HPDE6-E6E7 (cell line): Measurements from ENCODE around the gene B3GALT6.

Experiments
- DNase-seq: peaks from one replicate; pipeline ENCODE4 v3.0.0; 2011; ENCODE audit warnings: missing footprints; ENCODE audit errors: extremely low spot score

Gene B3GALT6

DNA sequence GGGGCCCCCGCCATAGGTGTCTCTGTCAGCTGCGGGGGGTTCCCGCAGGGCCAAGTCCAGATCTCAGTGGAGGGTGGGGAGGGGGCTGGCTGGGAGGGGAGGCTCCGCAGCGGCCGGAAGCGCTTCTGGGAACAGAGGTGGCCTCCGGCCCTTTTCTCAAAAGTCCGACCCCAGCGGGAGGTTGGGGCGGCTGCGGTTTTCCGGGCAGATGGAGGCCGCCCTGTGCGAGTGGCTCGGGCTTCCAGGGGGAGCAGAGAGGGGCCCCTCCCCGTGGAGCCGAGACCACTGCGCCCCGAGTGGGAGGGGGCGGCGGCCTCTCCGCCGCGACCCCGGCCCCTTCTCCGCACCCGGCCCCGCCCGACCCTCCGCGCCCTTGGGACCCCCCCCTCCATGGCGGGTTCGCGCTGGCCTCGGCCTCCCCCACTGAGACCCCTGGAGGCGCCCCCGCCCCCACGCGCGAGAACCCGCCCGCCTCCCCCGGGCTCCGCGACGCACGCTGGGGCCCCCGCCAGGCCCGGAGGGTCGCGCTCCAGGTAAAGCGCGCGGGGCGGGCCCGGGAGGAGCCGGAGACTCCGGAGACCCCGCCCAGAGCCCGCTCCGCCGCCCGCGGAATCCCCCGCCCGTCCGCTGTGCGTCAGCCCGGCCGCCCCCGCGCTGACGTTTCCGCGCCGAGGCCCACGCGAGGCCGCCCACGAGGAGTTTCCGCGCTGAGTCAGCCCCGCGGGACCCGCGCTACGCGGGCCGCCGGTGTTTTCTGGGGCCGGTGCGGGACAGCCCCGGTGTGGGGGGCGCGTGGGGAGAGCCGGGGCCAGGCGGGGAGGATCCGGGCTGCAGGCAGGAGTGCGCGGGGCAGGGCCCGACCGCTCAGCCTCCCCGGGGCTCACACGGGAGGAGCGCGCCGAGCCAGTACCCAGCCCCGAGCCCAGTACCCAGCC lies 30.9 kb upstream of the B3GALT6 start:
- no peak for DNase-seq

DNA sequence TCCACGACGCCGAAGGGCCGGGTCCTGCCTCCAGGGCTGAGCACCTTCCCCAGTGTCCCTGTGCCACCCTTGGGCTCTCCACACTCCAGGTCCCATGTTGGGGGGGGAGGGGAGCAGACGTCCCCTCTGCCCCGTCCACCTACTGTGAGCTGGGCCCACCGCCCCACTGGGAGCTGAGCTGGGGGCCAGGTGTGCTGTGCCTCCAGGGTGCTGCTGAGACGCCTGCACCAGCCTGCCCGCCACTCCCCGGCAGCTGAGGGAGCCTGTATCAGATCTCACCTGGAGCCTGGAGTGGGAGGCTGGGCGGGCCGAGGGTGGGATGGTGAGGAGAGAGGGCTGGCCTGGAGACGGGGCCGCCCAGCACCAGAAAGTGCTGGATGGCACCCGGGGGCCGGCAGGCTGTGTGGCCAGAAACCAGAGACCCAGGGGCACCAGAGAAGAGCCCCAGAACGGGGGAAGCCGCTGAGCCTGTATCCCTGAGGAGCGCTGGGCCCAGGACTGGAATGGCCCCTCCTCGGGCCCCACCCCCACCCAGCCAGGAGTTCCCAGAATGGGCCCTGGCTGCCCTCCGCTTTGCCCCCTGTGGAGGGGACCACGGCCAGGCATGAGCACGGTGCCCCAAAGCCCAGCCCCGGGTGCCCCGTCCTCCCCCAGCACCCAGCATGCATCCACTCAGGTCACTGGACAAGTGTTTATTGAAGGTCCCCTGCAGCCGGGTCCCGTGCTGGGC lies 29.0 kb upstream of the B3GALT6 start:
- DNase-seq = no peak

DNA sequence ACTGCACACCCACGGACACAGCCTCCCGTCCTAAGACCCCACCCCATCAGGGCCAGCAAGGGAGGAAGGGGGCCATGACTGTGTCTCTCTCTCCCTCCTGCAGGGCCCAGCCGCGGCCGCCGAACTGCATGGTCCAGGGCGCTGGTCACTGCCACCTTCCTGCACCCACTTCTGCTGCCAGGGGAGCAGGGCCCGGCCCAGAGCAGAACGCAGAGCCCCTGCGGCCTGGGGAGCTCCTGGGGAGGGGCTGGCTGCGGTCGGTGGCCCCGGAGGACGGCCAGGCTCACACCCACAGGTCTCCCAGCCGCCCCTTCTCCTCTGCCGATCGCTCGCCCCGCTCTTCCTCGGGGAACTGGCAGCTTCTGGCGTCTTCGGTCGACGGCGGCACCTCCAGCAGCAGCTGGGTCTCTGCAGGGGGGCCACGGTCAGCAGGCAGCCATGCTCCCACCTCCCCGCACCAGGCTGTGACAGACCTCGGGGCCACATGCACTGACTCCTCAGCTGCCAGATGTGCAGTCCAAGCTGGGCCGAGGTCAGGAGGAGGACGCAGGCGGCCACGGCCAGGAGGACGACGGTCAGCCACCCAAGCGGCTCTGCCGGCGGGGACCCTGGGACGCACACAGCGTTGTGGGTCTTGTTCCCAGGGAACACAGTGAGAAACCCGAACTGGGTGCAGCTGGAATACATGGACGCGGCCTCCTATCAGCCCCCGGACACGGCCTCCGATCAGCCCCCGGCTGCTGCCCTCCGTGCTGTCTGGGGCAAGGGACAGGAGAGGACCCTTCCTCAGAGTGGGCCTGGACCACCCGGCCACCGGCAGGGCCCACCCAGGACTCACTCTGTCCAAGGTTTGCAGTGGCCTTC lies 28.2 kb upstream of the B3GALT6 start:
- no peak for DNase-seq

DNA sequence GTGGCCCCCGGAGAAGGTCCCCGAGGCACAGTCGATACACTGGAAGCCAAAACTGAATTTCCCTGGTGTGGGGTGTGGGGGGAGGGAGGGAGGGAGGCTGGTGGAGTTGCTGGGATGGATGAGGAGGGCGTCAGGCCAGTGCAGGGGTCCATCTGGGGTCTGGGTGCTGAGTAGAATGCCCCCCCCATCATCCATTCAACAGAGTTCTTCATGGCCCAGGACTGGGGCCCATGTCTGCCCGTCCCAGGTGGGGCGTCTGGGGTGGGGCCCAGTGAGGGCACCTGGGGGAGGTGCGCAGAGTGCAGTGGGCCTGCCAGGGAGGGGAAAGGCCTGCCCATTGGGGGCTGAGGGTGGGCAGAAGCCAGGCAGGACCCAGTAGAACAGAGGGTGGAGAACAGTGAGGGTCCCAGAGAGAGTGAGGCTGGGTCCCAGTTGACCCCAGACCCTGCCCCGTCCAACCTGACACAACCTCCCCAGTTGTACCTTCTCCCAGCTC lies 27.6 kb upstream of the B3GALT6 start:
- DNase-seq = no peak

DNA sequence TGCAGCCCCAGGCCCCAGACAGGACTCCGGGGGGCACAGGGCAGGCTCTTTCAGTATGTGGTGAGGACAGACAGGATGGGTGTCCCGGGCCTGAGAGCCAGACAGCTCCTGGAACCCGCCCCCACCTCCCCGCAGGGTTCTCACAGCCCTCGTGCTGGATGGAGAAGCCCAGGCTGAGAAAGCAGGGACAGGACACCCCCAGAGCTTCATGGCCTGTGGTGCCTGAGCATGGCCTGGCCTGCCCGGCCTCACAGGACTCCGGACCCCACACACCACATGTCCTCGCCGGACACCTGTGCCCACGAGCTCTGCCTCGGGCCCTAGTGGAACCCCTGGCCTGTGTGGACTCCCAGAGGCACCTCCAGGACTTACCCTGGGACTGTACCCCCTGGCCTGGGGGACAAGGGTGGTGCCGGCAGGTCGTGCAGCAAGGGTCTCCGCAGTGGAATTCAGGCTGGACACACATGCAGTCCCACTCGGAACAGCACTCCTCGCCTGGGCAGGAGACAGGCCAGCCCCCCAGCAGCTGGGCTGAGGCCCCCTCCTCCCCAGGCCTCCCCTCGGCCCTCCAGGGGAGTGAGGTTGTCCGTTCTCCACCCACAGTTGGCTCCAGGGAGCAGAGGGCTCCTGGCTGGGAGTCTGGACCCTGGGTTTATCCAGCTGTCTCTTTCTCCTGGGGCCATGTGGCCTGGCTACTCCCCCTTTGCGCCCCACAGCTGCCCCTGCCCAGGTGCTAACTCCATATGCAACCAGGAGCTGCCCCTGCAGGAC lies 26.9 kb upstream of the B3GALT6 start:
- no peak for DNase-seq

DNA sequence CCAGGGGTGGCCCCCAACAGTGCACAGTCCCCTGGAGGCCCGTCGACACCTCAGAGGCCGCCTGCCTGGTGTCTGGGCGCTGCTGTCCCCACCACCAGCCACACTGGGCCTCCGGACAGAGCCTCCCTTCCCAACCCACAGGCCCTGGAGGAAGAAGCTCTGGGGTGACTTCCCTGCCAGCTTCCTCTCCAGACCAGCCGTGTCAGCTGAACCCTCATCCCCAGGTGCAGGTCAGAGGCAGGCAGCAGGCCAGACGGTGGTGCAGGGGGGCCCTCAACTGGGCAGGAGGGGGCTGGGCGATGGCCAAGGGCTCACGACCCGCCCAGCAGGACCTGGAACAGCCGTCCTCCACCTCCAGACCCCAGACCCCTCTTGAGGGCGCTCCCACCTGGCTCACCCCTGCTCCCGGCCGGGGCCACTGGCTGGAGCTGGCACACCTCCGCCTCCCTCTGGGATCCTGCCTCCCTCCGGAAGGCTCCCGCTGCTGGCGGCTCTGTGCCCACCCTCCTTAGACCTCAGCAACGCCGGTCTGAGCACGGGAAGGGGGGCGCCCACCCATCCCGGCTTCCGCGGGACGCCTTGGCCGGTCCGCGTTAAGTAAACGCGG lies 26.2 kb upstream of the B3GALT6 start:
- no peak for DNase-seq

DNA sequence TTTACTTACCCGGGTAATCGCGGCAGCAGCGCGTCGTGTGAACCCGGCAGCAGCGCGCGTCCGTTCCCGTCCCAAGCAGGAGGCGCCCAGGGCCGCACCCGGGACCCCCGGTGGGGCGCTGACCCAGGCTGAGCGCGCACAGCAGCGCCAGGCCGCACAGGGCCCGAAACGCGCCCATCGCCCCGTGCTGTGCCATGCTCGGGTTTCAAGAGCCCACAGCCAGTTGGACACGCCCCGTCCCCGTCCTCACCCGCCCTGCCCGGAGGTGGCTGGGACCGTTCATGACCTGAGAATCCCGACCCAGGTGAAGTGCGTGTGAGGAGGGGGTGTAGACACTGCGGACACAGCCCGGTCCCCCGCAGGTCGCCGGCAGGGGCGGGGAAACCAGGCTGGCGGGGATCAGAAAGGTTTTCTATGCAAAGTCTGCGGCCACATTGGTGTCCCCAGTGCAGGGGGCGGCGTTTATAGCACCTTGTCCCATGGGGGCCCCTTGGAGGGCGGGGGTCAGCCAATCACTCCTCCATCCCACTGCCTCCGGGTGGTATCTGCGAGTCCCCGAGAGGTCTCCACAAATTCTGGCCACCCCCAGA lies 25.6 kb upstream of the B3GALT6 start, which contains the start of gene TNFRSF18:
Gene TNFRSF18 (minus strand): TSS at position 217 of the 590 bp plus-strand sequence. CDS start 21 bp downstream, at position 196.
- no peak for DNase-seq

DNA sequence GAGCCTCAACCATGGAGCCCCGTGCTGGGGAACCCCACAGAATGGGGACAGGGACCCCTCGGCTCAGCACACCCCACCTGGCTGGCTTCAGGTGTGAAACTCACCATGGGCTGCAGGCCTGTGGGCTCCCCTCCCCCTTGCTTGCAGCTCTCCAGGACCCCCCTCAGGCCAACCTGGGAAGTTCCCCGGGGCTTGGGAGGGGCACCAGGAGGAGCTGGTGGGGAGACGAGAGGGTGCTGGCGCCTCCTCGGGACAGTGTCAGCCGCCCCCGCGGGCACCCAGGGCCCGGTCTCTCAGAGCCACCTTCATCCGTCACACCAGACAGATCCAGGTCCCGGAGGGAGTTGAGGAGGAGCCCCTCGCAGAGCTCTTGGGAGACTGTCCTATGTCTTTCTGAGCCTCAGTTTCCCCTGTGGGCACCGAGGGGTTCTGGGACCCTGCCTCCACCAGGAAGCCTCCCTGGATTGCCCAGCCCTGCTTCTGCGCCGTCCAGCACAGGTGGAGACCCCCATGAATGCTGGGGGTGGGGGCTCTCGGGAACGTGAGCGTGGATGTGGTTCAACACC lies 25.0 kb upstream of the B3GALT6 start:
- no peak for DNase-seq

DNA sequence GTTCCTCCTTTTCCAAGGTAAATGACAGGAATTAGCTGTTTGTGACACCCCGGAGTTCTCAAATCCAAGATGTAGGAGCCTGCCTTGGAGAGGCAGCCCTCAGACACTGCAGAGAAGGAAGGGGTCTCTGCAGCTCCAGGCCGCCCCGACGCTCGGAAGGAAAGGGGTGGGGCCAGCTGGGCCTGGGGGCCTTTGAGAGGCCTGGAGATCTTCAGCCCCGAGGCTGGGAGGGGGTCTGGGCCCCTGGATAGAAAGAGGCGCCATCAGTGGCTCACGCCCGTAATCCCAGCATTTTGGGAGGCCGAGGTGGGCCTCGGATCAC lies 24.5 kb upstream of the B3GALT6 start:
- no peak for DNase-seq

DNA sequence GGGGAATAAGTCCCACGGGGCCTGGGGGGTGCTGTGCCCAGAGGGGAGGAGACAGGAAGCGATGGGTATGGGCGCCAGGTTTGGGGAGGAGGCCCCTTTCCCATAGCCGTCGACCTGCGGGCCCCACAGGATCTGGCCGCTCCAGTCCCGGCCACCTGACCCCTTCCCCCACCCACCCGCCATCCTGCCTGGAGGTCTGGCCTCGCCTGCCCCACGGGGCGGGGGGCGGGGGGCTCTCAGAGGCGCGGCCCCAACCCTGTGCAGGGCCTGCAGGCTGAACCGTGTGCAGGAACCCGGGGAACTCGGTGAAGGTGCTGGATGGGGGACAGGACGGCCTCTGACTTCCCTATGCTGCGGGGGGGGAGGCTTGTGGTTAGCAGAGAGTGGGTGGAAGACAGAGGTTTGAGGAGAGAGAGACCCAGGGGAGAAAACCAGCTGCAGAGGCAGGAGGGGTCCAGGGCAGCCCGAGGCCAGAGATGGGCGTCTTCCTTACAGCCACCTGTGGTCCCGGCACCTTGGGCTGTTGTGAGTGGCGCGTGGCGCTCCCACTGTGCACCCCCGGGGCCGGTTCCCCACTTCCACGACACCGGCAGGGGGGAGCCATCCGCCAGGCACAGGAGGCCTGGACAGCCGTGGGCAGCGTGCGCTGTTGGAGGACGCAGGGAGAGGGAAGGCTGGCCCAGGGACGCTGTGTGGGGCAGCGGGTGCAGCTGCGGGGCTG lies 23.2 kb upstream of the B3GALT6 start:
- no peak for DNase-seq

DNA sequence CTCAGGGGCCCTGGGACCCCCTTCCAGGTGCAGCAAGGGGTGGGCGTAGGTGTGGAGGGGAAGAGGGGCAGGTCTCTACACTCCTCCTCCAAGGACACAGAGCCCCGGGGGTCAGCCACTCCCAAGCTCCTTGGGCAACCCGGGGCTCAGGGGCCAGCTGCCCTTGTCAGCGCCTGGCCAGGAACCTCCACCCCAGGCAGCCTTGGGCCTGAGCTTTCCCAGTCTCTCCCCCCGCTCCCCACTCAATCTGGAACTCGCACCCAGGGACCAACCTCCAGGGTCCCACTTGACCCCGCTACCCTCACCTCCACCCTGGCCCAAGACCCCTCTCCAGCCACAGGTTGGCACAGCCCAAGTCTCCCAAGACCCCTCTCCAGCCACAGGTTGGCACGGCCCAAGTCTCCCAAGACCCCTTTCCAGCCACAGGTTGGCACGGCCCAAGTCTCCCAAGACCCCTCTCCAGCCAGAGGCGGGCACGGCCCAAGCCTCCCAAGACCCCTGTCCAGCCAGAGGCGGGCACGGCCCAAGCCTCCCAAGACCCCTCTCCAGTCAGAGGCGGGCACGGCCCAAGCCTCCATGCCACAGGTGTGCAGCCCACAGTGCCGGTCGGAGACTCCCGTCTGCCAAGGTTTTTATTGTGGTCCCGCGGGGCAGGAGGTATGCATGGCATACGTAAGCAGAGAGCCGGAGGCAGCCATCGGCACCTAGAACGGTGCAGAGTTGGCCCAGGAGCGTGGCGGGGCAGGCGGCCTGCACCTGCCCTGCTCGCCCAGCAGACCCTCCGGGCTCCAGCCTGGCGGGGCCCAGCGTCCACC lies 21.1 kb upstream of the B3GALT6 start:
- DNase-seq = no peak

DNA sequence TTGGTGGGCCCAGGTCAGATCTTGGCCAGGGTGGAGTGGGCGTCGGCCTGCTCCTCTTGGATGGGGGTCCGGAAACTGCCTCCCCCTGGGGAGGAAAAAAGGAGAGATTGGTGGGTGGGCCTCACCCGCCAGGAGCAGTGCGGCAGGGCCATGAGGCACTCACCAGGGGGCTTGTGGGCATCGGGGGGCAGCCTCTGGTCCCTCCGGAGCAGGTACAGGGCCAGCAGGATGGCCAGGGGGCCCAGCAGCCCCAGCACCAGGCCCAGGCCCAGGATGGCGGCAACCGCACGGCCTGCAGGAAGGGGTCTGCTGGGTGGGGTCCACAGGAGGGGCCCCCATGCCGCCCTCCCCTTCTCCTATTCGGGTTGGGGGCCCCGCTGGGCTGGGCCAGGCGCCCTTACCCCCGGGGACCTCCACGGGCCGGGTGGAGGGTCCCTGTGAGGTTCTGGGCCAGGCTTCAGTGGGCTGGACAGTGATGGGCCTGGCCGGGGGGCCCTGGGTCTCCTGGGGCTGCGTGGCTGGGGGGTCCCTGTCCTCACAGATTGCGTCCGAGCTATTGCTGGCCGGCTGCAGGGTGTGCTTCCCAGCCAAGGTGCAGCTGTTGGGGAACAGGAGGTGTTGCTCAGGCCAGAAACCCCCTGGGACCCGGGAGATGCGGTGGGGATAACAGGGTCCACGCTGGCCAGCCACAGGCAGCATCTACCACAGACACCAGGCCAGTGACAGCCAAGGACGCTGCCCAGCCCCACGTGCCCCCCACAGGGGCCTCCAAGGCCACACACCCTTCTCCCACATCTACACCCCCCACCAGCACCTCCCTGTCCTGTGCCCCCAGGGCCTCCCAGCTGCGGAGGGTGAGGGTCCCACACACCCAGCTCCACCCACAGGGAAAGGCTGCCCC lies 20.2 kb upstream of the B3GALT6 start:
- no peak for DNase-seq

DNA sequence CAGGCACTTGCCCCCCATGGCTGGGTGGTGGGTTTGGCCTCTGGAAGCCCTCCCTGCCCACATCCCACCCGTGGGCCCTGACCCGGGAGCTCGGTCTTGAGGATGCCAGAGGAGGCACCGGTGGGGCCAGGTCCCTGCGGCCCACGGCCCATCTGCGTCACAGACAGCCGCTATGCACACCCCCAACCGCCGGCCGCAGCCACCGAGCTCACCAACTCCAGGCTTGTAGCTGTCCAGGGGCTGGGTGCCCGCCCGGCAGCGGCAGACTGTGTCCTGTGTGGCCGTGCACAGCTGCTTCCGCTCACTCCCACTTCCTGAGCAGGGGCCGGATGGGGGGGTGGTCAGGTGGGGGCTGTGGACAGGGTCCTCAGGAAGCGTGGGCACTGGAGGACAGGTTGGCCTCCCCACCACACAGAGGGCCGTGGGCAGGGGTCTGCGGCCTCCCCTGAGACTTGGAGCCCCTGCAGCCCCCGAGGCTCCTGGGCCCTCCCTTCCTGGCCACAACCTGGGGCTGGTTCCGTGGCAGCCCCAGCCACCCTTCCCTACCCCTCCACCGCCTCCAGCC lies 19.2 kb upstream of the B3GALT6 start:
- no peak for DNase-seq

DNA sequence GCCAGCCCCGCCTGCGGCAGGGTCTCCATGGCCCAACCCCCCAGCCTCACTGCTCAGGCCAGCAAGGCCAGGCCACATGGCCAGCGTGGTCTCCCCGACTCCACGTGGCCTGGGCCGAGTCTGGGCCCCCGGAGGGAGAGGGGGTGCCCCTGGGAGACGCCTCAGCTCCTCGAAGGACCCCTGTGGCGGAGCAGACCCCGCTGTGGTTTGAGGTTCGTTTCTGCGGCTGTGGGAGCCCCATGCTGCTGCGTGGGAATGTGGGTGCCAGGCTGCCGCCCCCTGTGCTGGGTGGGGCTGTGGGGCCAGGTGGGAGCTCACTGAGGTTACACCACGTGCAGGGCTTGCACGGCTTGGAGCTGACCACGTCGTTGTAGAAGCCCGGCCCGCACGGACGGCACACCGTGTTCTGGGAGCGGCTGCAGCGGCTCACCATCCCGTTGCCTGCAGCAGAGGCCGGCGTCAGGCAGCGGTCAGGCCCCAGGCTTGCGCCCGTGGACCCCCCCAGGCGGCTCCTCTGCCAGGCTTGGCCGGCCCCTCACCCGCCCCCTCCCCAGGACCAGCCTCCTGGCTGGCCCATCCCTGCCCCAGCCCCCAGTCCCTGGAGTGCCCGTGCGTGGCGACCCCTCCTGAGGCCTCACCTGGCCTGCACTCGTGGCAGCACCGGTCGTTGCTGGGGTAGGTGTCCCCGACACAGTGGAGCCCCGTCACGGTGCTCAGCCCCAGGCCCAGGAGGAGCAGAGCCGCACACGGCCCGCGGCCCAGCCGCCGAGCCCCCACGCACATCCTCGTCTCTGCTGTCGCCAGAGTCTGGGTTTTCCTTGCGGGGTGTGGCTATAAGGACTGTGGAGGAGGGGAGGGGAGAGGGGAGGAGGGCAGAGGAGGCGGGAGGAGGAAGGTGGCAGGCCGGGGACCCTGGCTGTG lies 18.4 kb upstream of the B3GALT6 start, which contains the start of gene TNFRSF4:
Gene TNFRSF4 (minus strand): TSS at position 809 of the 921 bp plus-strand sequence. CDS start 26 bp downstream, at position 783.
- DNase-seq = no peak

DNA sequence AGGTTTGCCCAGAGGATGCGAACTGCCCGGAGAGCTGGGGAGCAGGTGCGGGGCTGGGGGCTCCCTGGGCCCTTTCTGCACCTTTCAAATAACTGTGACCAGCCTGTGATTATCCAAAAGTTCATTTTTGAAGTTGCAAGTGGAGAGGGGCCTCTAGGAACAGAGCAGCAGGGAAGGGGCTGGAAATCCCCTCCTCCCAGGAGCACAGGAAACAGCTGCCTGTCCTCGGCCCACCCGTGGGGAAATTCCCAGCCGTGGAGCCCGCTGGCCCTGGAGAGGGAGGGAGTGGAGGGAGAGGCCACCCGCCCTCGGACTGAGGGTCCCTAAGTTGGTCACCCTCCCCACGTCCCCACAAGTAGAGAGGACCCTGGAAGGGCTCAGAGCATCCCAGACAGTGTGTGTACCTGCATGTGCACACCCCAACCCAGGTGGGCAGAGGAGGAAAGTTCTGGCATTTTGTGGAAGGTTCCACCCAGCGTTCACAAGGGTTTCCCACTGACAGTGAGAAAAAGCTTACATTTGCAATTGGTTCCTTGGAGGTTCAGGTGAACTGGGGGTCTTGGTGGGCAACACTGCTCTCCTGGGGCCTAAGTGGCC lies 16.9 kb upstream of the B3GALT6 start:
- DNase-seq = no peak
